NOMO-1 treated with dmso at 0.1 percent for 144 hours (cell line): ENCODE measurements around the gene TSN.
"Not testable (repeated sequence)": the region's sequence is repeated elsewhere in the genome, so short reads cannot be mapped to it uniquely, and the experiment has no call there.

ENCODE experiments used
- DNase-seq: peaks from one replicate; lab custom pipeline; 2025; ENCODE audit not compliant: unreplicated experiment; lab: John Stamatoyannopoulos, UW

Gene TSN

GRCh38 chr2:121755237-121756111 lies at the start of gene TSN:
TSS of gene TSN (plus strand) at chr2:121755651. CDS start at chr2:121755780, 129 bp downstream.
- peak; percentile 95 for DNase-seq

- no peak for DNase-seq
Measured at GRCh38 chr2:121705958-121706357, 49.5 kb upstream of the TSN start.

DNA sequence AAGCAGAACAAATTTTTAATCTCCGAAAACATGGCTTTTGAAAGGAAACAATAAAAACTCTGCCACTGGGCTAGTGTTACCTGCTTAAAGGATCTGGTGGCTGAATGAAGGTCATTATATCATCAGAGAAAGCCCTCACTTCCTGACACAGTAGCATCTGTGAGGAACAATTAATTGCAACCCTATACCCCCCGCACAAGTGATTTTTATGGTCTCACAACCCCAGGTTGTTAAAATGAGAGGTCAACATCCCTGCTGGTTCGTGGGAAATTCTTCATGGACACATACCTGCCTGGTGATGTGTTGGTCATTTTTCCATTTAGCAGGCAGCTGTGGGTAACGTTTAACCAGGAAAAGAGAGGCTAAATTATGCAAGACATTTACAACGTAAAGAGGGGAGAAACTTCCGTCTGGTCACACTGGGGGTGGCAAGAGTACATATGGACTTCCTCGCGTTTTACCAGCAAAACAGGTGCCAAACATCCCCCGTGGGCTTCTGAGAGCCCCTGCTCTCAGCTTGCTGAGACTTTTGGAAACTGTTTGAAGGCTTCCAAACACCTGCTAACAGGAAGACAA lies 48.0 kb upstream of the TSN start:
- no peak for DNase-seq

- no peak for DNase-seq
Measured at GRCh38 chr2:121707920-121708361, 47.5 kb upstream of the TSN start.

- no peak for DNase-seq
Measured at GRCh38 chr2:121709776-121710469, 45.5 kb upstream of the TSN start.

GRCh38 chr2:121710470-121711170 lies 44.8 kb upstream of the TSN start:
- DNase-seq = no peak

GRCh38 chr2:121711481-121711880 lies 44.0 kb upstream of the TSN start:
- DNase-seq = not testable (repeated sequence)

GRCh38 chr2:121716126-121716525 lies 39.3 kb upstream of the TSN start:
- no peak for DNase-seq

- DNase-seq = no peak
Measured at GRCh38 chr2:121717529-121717928, 37.9 kb upstream of the TSN start.

- DNase-seq = no peak
Measured at GRCh38 chr2:121721926-121722325, 33.5 kb upstream of the TSN start.

DNA sequence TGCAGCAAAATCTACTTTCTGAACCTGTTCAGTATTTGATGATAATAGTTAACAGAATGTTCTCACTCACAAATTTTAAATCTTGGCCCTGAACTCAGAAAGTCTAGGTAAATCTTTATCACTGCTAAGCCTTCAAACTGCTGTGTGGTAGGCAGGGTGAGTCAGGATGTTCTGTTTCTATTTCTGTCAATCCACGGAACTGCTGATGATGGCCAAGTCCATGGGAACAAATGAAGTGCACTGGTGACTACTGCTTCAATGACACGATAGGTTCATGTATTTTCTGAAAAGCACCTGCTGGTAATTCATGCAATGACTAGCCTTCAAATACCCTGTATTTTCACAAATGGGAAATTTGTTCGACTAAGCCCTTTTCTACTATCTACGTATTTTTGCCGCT lies 33.0 kb upstream of the TSN start:
- DNase-seq = no peak

GRCh38 chr2:121723316-121723715 lies 32.1 kb upstream of the TSN start:
- no peak for DNase-seq

DNA sequence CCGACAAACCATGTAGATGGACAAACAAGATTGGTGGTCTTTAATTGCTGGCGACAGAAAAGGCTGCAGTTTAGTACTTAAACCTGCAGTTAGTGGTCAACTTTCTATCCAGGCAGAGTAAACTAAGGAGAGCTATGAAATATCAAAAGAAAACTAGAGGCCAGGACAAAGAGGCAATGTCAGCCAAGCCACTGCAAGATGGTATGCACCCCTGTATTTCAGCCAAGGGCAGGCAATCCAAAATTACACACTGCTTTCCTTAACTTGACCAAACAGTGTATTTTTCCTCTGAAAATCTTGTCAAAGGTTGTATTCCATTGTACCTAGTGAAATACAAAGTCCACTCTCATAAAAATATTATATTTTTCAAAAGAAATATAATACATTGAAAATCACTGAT lies 28.1 kb upstream of the TSN start:
- DNase-seq = no peak

GRCh38 chr2:121727950-121728349 lies 27.5 kb upstream of the TSN start:
- DNase-seq = no peak

DNA sequence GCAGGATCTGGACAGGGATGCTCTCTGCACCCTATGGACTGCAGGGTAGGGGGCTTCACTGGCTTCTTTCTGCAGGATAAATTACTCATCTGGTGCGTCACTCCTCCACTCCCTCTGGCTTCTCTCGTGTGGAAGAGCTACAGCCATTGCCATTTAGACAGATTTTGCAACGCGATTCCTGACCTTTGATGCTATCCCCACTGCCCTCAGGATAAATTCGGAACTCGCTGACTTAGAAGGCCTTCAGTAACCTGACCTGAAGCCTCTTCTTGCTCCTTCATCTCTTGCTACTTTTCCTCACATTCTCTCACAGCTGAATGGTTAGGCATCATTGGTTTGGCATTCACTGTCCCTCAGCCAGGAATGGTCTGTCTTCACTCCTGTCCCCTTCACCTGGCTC lies 24.1 kb upstream of the TSN start:
- no peak for DNase-seq

- DNase-seq = not testable (repeated sequence)
Measured at GRCh38 chr2:121734544-121734943, 20.9 kb upstream of the TSN start.

DNA sequence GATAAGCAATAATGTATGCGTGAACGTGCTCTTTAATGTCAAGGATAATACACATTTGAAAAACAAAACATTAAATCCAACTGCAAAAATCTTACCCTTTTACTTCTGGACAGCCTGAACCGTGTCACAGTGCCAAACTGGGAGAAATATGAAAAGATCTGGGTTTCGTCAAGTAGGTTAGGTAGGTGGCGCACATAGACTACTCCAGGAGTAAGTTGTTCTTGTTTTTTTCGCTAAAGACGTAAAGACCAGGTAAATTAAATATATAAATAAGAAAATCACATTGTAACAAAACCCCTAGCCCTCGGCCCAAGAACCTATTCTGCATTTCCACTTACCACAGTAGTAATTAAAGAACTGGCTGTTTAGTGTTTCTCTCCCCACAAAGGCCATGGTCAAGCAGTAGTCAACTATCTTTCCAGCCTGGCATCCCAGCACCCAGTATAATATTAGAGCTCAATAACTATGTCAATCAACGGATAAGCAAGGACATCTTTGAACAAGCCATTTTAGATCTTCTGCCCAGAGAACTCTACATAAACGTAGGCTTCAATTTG lies 19.9 kb upstream of the TSN start:
- peak; percentile 12 for DNase-seq

DNA sequence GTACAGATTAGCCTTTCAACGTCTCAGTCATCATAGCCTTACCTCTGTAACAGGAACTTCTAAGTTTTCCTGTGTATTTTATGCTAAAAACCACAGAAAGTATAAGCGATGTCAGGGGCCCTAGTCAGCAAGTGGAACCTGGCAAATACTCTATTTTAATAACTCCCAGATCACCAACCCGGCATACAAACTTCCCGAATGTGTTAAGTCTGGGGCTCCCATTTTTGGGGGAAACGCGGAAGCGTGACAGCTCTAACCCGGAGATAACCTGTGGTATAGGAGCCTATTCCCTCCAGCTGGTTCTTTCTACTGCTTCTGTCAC lies 19.4 kb upstream of the TSN start:
- DNase-seq = no peak

- DNase-seq = peak; percentile 97
Measured at GRCh38 chr2:121736462-121737336, 18.8 kb upstream of the TSN start, which contains the start of gene NIFK. TSS of gene NIFK (minus strand) at chr2:121736875. CDS start at chr2:121736850, 25 bp downstream.

DNA sequence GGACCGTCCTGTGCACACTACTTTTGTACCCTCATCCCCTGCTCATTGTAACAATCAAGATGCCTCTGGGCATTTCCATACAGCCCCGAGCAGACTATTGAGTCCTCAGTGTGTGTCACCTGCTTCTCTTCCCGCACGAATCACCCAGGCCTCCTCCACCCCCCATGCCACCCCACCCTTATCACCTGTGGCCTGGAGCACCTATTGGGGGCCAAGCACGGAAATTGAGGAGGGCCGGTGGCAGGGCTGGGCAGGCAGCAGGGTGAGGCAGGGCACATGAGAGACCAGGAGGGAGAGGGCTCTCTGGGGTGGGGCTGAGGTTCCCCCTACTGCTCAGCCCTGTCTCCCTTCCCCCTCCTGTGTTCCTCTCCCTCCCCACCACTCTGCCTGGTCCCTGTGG lies 14.5 kb upstream of the TSN start:
- DNase-seq = no peak
